ENCODE data around the gene EIF2S2.
A peak's percentile ranks its signal among the peaks of the same experiment; 100 is the strongest.

EIF2S2 gene

GRCh38 chr20:34062570-34063482 lies 49.2 kb downstream of the EIF2S2 start:
- DNase-seq (ENCODE audit: low read depth), result peak; percentile 68

GRCh38 chr20:34061695-34062094 lies 50.3 kb downstream of the EIF2S2 start:
- no peak for DNase-seq (ENCODE audit: low read depth)

DNA sequence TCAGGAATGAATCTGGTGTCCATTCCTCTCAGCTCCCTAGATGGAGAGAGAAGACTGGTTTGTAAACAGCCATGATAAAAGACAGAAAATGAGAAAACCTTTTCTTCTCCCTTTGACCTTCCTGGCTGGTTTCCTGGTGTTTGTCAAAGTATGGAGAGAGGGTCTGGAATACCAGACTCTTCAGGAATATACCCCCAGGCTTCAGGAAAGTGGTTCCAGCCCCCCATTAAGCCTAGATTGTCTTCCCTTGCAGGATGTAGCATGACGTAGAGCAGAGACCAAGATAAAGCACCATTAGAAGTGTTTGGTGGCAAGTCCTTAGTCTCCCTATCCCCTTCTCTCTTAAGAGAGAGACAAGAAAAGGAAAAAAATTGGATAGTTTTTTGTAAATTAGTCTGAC lies 51.1 kb downstream of the EIF2S2 start:
- no peak for DNase-seq (ENCODE audit: low read depth)

DNA sequence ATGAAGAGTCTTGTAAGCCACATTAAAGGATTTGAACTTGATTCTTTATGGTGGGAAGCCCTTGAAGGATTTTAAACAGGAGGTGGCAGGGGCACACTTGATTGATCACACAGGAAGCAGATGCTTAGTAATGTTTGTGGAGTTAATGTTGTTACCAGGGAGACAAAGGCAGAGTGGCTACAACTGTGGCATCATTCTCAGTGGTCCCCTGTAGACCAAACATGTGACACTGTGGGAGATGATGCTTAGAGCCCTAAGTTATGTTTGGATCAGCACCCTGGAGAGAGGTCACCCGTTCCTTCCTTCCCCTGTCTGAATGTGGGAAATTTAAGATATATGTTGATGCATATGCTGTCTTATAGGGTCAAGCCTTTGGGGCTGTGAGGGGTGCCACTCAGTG lies 53.2 kb downstream of the EIF2S2 start:
- no peak for DNase-seq (ENCODE audit: low read depth)

- DNase-seq (ENCODE audit: low read depth), result no peak
These were observed 56.8 kb downstream of the EIF2S2 start for GRCh38 chr20:34055290-34055689.

DNA sequence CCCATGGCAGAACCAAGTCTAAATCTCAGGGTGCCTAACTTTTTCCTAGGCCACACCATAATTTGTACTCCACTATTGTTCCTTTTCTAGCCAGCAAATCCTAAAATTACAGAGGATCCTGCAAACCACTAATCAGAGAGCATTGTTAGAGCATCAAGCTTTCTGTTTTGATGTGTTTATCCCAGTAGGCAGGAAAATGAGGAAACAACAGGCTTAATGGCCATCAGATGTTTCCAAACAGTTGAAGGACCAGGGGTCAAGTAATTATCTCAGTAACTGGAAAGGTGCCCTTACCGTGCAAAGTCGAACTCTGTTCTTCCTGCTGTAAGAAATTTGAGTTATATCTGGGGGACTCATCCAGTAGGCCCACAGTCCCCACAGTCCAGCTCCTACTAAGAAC lies 59.6 kb downstream of the EIF2S2 start:
- DNase-seq (ENCODE audit: low read depth), result no peak

GRCh38 chr20:34049897-34050695 lies 61.9 kb downstream of the EIF2S2 start:
- DNase-seq (ENCODE audit: low read depth), result no peak

DNA sequence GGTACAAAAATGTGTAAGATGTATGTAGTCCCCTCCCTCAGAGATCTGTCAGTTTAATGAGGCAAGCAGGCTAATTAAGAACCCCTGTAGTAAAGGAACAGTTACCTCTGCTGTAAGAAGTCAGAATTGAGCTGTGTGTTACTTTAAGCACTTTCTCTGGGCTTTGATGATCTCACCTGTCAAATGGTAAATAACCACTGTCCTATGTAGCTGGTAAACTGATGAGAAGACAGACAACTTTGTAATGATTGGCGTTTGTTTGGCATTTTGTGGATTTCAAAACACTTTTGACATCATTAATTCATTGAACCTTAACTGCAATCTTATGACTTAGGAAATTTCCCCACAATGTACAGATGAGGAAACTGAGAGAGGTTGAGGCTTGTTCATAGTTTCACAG lies 62.7 kb downstream of the EIF2S2 start:
- no peak for DNase-seq (ENCODE audit: low read depth)

DNA sequence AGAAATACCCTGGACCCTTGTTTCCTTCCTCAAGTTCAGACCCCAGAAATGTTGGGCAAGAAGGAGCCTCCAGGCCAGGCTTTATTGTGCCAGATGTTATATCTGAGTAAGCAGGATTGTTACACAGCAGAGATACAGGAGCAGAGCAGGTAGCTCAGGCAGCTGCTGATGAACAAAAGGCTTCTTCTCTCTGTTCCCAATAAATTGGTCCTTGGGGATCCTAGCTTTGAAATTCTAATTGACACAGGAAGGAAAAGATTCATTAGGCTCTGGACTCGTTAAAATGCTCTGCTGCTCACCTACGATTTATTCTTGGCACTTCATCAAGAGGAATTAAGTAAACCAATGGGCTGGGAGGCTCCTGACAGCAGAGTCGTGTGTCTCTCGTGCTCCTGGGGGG lies 64.1 kb downstream of the EIF2S2 start:
- no peak for DNase-seq (ENCODE audit: low read depth)

DNA sequence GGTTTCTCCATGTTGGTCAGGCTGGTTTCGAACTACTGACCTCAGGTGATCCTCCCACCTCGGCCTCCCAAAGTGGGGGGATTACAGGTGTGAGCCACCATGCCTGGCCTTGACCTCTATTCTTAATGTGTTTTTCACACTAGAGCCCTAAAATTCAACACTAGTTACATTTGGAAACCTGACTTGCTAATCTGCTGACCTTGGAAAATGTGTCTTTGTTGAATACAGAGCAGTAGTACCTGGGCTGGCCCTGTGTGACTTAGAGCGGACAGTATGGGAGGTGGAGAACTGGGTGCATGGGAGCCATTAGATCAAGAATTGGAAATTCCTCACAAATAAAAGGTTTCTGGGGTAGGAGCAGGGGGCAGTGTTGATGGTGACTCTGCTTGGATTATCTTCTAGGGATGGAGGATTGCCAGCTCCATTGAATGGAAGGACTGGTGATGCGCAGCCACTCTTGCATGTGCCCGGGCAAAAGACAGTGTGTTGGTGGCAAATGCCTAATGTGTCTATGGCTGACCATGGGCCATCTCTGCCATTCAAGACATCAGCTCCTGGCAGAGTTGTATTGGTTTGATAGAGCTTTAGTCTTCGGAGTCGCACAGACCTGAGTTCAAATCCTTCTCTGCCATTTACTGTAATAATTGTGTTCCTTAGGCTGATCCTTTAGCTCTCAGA lies 64.9 kb downstream of the EIF2S2 start:
- no peak for DNase-seq (ENCODE audit: low read depth)

GRCh38 chr20:34045930-34046725 lies 65.9 kb downstream of the EIF2S2 start:
- no peak for DNase-seq (ENCODE audit: low read depth)

GRCh38 chr20:34045294-34045693 lies 66.7 kb downstream of the EIF2S2 start:
- DNase-seq (ENCODE audit: low read depth), result no peak

- DNase-seq (ENCODE audit: low read depth), result no peak
These were observed 69.0 kb downstream of the EIF2S2 start for GRCh38 chr20:34043025-34043424.

GRCh38 chr20:34042262-34042661 lies 69.8 kb downstream of the EIF2S2 start:
- no peak for DNase-seq (ENCODE audit: low read depth)

GRCh38 chr20:34041226-34041625 lies 70.8 kb downstream of the EIF2S2 start:
- DNase-seq (ENCODE audit: low read depth), result no peak

GRCh38 chr20:34040300-34040995 lies 71.6 kb downstream of the EIF2S2 start:
- no peak for DNase-seq (ENCODE audit: low read depth)
